ENCODE measurements around the gene FGD4.

The FGD4 gene

DNA sequence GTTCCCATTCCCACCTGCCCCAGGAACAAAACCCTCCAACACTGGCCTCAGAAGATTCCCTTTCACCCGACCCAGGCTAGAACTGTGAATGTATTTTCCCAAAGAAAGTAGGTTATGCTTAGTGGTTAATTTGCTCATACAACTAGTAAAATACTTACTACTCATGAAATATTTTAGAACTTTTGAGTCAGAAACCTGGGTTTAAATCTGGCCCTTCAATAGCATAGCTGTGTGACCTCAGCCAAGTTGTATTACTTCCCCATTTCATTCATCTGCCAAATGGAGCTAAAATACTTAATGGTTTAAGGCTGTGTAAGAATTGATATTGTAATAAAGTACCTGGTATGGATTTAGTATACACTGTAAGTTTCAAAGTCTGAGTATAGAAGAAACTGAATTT lies 210.6 kb downstream of the FGD4 start:
- no peak for DNase-seq (ENCODE audit: low spot score)

- DNase-seq (ENCODE audit: low spot score), result no peak
These were observed 212.6 kb downstream of the FGD4 start for GRCh38 chr12:32611986-32612385.

GRCh38 chr12:32612658-32613614 lies 213.6 kb downstream of the FGD4 start:
- DNase-seq (ENCODE audit: low spot score), result no peak

- no peak for DNase-seq (ENCODE audit: low spot score)
These were observed 216.1 kb downstream of the FGD4 start for GRCh38 chr12:32615441-32615840.

DNA sequence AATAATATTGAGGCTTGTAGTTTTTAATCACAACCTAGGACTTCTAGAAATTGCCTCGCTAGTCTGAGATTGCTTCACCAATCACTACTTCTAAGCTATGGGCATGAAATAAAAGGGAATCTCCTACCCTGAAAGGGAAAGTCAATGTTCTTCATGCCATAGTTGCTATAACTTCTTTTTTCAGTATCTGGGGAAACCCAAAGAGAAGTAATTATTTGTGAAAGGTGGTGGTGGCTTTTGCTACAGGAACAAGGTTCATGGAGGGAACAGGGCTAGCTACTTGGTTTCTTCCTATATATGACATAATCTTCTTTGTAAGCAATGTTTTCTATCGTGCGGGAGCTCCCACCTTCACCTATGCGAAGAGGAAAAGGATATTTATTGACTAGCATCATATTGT lies 218.2 kb downstream of the FGD4 start:
- no peak for DNase-seq (ENCODE audit: low spot score)

DNA sequence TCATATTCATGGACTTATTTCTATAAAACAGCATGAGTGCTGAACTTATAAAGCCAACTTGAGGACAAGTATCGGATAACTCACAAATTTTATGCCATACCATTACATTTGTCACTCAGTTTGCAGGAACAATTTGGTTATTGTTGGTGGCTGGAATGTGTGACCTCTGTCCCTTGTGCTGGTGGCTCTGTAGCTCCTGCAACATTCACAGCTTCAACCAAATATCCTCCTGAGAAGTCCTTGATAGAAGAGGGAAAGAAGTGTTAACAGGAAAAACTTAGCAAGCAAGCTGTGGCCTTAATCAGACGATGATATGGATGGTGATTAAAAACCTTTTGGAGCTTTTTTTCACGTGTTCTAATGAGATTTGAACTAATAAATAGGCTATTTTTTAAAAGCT lies 218.8 kb downstream of the FGD4 start:
- DNase-seq (ENCODE audit: low spot score), result peak; percentile 18

GRCh38 chr12:32627976-32628375 lies 228.6 kb downstream of the FGD4 start:
- no peak for DNase-seq (ENCODE audit: low spot score)

DNA sequence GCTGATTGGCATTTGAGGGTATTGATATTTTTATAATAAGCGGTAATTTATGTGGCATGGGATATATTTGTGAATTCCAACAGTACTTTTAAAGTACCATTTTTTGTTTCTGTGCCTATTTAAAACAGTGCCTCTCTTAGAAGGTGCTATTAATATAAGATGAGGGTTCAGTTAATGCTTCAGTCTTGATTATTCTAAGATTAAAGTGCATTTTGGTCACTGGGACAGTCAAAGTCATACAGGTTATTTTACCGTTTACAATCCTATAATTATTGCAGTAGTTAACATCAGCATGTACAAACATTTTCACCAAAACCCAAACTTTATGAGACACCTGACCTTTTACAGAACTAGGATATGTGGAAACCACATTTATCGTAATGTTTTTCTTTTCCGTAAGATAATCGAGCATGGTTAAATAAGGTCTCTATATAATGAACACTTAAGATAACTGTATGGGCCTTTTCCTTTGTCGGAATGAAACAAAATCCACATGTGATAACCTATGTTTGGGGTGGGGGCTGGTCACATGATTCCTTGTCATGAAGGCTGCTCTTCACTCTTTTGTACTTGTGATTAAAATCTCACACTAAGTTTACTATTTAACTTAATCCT lies 242.0 kb downstream of the FGD4 start:
- no peak for DNase-seq (ENCODE audit: low spot score)

DNA sequence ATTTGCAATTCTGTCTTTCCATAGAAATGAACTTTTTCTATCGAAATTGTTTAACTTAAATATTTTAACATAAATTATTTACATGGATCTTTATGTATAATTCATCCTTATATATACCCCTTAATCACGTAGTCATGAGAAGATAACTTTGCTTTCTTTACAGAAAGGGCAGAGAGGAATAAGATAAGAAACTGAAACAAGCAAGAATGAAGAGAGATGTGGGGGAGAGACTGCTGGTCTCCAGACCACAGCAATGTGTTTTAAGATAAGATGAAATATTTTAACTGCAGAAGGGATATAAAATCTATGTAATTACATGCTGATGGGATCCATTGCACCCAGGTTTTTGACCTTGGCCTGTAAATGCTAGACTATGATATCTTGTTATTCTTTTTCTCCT lies 245.1 kb downstream of the FGD4 start:
- no peak for DNase-seq (ENCODE audit: low spot score)

DNA sequence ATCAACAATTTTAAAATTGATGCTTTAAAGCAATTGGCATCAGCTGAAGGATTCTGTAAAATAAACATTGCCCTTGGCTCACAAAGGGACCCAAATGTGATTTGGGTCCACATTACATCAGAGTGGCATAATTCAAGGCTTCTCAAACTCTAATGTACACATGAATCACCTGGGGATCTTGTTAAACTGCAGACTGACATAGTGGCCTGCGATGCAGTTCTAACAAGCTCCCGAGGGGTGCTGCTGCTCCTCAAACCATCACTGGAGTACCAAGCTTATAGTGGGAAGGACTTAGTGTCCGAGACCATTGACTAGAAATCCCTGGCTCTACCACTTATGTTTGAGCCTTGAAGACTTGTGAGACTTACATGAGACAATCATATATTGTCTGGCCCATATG lies 247.9 kb downstream of the FGD4 start:
- no peak for DNase-seq (ENCODE audit: low spot score)

DNA sequence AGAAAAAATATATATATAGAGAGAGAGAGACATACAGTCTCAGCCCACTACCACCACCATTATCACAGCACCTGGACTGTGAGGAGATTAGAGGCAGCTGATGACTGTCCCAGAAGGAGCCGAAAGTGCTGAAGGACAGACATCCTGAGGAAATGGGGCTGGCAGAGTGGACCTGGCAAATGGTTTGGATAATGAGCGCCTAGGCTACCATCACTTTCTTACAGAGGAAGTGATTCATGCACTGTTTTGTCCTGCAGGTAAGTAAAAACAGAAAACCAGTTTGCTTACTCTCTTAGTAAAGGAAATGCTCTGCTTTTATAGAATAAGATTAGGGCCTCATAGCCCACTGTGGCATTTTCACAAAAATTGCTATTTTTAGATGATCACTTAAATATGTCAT lies 251.2 kb downstream of the FGD4 start:
- DNase-seq (ENCODE audit: low spot score), result no peak

GRCh38 chr12:32651151-32651955 lies 252.0 kb downstream of the FGD4 start:
- no peak for DNase-seq (ENCODE audit: low spot score)

GRCh38 chr12:32651956-32652210 lies 252.5 kb downstream of the FGD4 start:
- DNase-seq (ENCODE audit: low spot score), result no peak

DNA sequence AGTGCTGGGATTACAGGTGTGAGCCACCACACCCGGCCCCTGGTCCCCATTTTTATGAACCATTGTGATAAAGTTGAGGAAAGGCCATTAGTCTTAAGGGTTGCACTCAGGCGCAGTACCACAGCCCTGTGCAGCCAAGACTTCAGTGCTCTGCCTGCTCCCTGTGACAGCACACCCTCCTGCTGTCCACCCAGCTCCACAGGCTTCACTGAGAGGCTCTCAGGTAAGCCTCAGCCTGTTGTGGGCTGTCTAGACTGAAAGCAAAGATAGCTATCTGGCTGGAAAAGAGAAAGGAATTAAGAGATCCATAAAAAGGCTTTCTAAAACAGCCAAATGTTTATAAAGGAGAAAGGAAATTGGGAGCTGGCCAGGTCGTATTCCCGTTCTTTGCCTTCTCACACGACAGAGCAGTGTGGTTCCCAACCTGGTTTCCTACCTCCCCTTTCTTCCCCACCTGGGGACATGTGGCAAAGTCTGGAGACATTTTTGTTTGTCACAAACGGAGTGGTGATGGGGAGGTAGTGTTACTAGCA lies 260.6 kb downstream of the FGD4 start:
- DNase-seq (ENCODE audit: low spot score), result no peak

- no peak for DNase-seq (ENCODE audit: low spot score)
These were observed 262.3 kb downstream of the FGD4 start for GRCh38 chr12:32661706-32662105.

GRCh38 chr12:32662665-32663064 lies 263.3 kb downstream of the FGD4 start:
- DNase-seq (ENCODE audit: low spot score), result no peak

GRCh38 chr12:32666018-32666417 lies 266.7 kb downstream of the FGD4 start:
- DNase-seq (ENCODE audit: low spot score), result no peak

DNA sequence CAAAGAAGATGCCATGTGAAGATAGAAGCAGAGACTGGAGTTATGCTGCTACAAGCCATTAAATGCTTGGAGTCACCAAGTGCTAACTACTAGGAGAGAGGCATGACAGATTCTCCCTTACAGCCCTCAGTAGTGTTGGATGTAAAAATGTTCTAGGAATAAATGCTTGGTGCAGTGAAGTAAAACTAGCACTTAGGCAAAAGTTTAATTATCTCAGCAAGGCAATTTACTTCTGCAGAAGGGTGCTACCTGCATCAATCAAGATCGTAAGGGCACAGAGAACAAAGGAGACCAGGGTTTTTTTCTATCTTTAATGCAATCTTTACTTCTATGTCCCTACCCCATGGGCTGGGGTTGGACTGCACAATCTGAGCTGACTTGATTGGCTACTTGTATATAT lies 270.2 kb downstream of the FGD4 start:
- no peak for DNase-seq (ENCODE audit: low spot score)

GRCh38 chr12:32671930-32672780 lies 272.8 kb downstream of the FGD4 start:
- peak; percentile 81 for DNase-seq (ENCODE audit: low spot score)

DNA sequence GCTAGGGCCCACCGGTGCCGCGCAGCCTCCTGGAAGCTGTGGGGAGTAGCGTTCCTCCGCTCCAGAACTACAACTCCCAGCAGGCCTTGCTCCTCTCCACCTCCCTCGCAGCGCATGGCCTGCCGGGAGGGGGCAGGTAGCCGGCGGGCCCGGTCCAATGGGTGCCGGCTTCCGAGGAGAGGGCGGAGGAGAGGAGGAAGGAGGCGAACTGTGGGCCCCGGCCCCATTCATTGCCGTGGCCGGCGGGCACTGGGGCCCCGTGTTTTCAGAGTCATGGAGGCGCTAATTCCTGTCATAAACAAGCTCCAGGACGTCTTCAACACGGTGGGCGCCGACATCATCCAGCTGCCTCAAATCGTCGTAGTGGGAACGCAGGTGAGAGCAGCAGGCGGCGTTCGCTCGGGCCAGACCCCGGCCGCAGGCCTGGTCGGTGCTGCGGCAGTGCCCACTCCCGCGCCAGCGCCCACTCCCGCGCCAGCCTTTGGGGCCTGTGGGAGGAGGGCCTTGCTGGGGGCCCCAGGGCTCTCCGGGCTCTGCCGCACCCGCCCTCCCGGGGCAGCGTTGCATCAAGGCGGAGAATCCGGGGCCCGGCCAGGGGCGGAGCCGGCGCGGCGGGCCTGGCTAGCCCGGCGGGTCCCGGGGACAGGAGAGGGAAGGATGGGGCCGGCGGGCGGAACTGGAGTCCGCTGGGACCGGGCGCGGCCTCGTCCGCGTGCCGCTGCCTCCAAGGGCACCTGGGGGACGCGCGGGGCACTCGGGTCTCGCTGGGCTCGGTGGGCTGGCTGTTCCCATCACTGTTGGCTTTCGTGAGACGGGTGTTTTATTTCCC lies 279.9 kb downstream of the FGD4 start, which contains the start of gene DNM1L:
DNM1L (plus strand) TSS at position 211 of the 829 bp plus-strand sequence; CDS start at position 274, 63 bp downstream.
- peak; percentile 94 for DNase-seq (ENCODE audit: low spot score)

GRCh38 chr12:32679920-32680237 lies 280.5 kb downstream of the FGD4 start:
- no peak for DNase-seq (ENCODE audit: low spot score)

Data from HuH-7 (cell line).